HepG2 (cell line): ENCODE data around the gene NFILZ. TPM values are rescaled to one million over a fixed set of nuclear protein-coding genes. Genes with fewer than 3 reads are reported as not detected.

Experiments used
- ATAC-seq: fragments of 200-7000 bp; cut with Tn5 transposase; 3 replicates; pipeline ENCODE4 v1.9.1; 2020; ENCODE audit warnings: mild to moderate bottlenecking, moderate library complexity
- BruUV-seq: library from RNA; stranded (reverse); fragments of 400-500 nt; replicated peaks from 2 replicates; lab custom pipeline; 2021; lab: Mats Ljungman, UMichigan
- CTCF ChIA-PET: fragments of 300-600 bp; formaldehyde crosslinking; extraction: SDS; loops from one replicate; lab custom pipeline; 2021; ENCODE audit warnings: low total read pairs, inconsistent platforms, low intra/inter-chr PET ratio; lab: Yijun Ruan, JAX
- POLR2A ChIA-PET: fragments of 350-600 bp; sonication (Branson Sonifier 250); formaldehyde crosslinking; loops from one replicate; lab custom pipeline; 2020; ENCODE audit warnings: antibody characterized with exemption, inconsistent platforms; lab: Yijun Ruan, JAX
- DNase-seq: peaks from one replicate; pipeline ENCODE4 v3.0.0-alpha.2; 2015; ENCODE audit warnings: low spot score
- FAIRE-seq: peaks from 3 replicates; lab custom pipeline; 2011; peaks lifted over from hg19 to GRCh38; lab: Jason Lieb, UNC
- H2AFZ ChIP-seq: one replicate; pipeline ENCODE4 v1.6.1; 2011; ENCODE audit warnings: low read length, inconsistent platforms
- H3K27ac ChIP-seq: fragments of 300-600 bp; 3 replicates; pipeline ENCODE4 v1.8.0; 2011; ENCODE audit warnings: mixed run types, mild to moderate bottlenecking, mixed read lengths, low read length, inconsistent platforms; ENCODE audit not compliant: insufficient read depth; ENCODE audit errors: extremely low read length
- H3K27me3 ChIP-seq, 2 experiments: fragments of 200-600 bp in 1 of 2; 2 replicates in 1 of 2; 3 replicates in 1 of 2; pipeline versions ENCODE4 v1.6.0 to v1.8.0; 2011; ENCODE audit warnings: low read length in 2 of 2, mild to moderate bottlenecking in 2 of 2, moderate library complexity in 2 of 2, inconsistent platforms in 1 of 2; ENCODE audit not compliant: insufficient read depth in 2 of 2, control insufficient read depth in 1 of 2
- H3K36me3 ChIP-seq, 2 experiments: fragments of 200-600 bp in 1 of 2; replicated peaks in 1 of 2; 2 replicates in 1 of 2; 3 replicates in 1 of 2; pipeline versions ENCODE4 v1.5.1 to v1.8.0; 2011; ENCODE audit warnings: low read length in 2 of 2, inconsistent platforms in 1 of 2; ENCODE audit not compliant: insufficient read depth in 2 of 2, control insufficient read depth in 1 of 2
- H3K4me1 ChIP-seq: 2 replicates; pipeline ENCODE4 v1.5.1; 2012; ENCODE audit warnings: low read length, inconsistent platforms; ENCODE audit not compliant: insufficient read depth
- H3K4me2 ChIP-seq: 2 replicates; pipeline ENCODE4 v1.6.0; 2011; ENCODE audit warnings: low read depth, low read length, inconsistent platforms
- H3K4me3 ChIP-seq, 3 experiments: fragments of 200-600 bp in 1 of 3; sonication (generic), shearing (Covaris generic) in 1 of 3; replicated peaks in 1 of 3; 2 replicates each; pipeline ENCODE4 v1.5.1; 2011 to 2016; ENCODE audit warnings: low read length in 3 of 3, inconsistent platforms in 2 of 3, low read depth in 2 of 3, mild to moderate bottlenecking in 2 of 3, control low read depth in 1 of 3, mixed read lengths in 1 of 3; ENCODE audit not compliant: insufficient read depth in 1 of 3
- H3K79me2 ChIP-seq: one replicate; pipeline ENCODE4 v1.6.1; 2011; ENCODE audit warnings: low read length, inconsistent platforms; ENCODE audit not compliant: insufficient read depth
- H3K9ac ChIP-seq: 2 replicates; pipeline ENCODE4 v1.6.0; 2011; ENCODE audit warnings: mild to moderate bottlenecking, low read depth, low read length, inconsistent platforms; ENCODE audit not compliant: insufficient read depth
- H3K9me3 ChIP-seq: 2 replicates; pipeline ENCODE4 v1.5.1; 2012; ENCODE audit warnings: mild to moderate bottlenecking, low read length
- H4K20me1 ChIP-seq: 2 replicates; pipeline ENCODE4 v1.6.0; 2011; ENCODE audit warnings: inconsistent platforms, mild to moderate bottlenecking, low read length, moderate library complexity; ENCODE audit not compliant: insufficient read depth
- HMG20B ChIP-seq: conservative IDR thresholded peaks from 2 replicates; pipeline ENCODE4 v1.6.1; 2016; ENCODE audit warnings: missing genetic modification reagents, missing compliant biosample characterization
- LCORL ChIP-seq, 2 experiments: fragments of 450-650 bp in 1 of 2; sonication (generic) in 1 of 2; formaldehyde crosslinking in 1 of 2; IDR thresholded peaks; 2 replicates each; pipeline versions ENCODE4 v1.5.0 to v1.6.1; 2017 to 2020; ENCODE audit warnings: antibody characterized with exemption in 1 of 2, missing genetic modification reagents in 1 of 2
- MZF1 ChIP-seq: sonication (generic); formaldehyde crosslinking; IDR thresholded peaks from 2 replicates; pipeline ENCODE4 v1.8.1; 2023; ENCODE audit warnings: mild to moderate bottlenecking, missing genetic modification reagents, borderline replicate concordance
- SMAD9 ChIP-seq: sonication (generic); formaldehyde crosslinking; IDR thresholded peaks from 2 replicates; pipeline ENCODE4 v1.5.1; 2020; ENCODE audit warnings: mild to moderate bottlenecking, missing genetic modification reagents
- SOX13 ChIP-seq, 3 experiments: fragments of 450-650 bp in 1 of 3; sonication (generic) in 1 of 3; formaldehyde crosslinking in 1 of 3; IDR thresholded peaks in 2 of 3; conservative IDR thresholded peaks in 1 of 3; 2 replicates each; pipeline versions ENCODE4 v1.5.0 to v1.6.1; 2016 to 2020; ENCODE audit warnings: antibody characterized with exemption in 1 of 3, mild to moderate bottlenecking in 1 of 3, missing compliant biosample characterization in 1 of 3, missing genetic modification reagents in 1 of 3, moderate library complexity in 1 of 3
- TBL1XR1 ChIP-seq: fragments of 150-350 bp; IDR thresholded peaks from 2 replicates; pipeline ENCODE4 v1.6.1; 2014; ENCODE audit warnings: borderline replicate concordance, low read length; ENCODE audit not compliant: partially characterized antibody
- ZNF550 ChIP-seq: sonication (generic); formaldehyde crosslinking; IDR thresholded peaks from 2 replicates; pipeline ENCODE4 v1.4.0; 2020; ENCODE audit warnings: mild to moderate bottlenecking, missing genetic modification reagents, borderline replicate concordance
- ZNF558 ChIP-seq: sonication (generic); formaldehyde crosslinking; IDR thresholded peaks from 2 replicates; pipeline ENCODE4 v1.9.0; 2022; ENCODE audit warnings: mild to moderate bottlenecking, missing genetic modification reagents, borderline replicate concordance
- WGBS: methylation state at CpG from one replicate; pipeline ENCODE4 v1.1.6; 2017; ENCODE audit warnings: low lambda C conversion rate; 5-methylcytosine and 5-hydroxymethylcytosine counted together
- in situ Hi-C: cut with HindIII; loops from 2 replicates; pipeline ENCODE4 v1.10.0; 2017; ENCODE audit warnings: low pct_unique_long_range_greater_than_20kb; ENCODE audit not compliant: extremely low pct_ligation_motif_present
- intact Hi-C: fragments of 100-400 bp; cut with micrococcal nuclease; formaldehyde crosslinking; loops from one replicate; pipeline ENCODE4 v1.10.0; 2022; ENCODE audit not compliant: unreplicated experiment
- polyA plus RNA-seq, 8 experiments: library from polyadenylated mRNA; depleted of rRNA in 3 of 8; stranded (reverse) in 7 of 8; unstranded in 1 of 8; fragments of >200 nt; fragmentation: Illumina TruSeq in 4 of 8; extraction: Trizol in 4 of 8; gene quantifications; 2 replicates each; pipeline versions ENCODE4 v1.2.1 to v1.2.3, GENCODE V29; 2011 to 2016; ENCODE audit warnings: low read depth in 4 of 8, missing spikeins in 1 of 8, mixed read lengths in 1 of 8; ENCODE audit not compliant: insufficient read depth in 1 of 8
- total RNA-seq, 5 experiments: library from RNA; depleted of rRNA; stranded (reverse); fragments of >200 nt; fragmentation: Illumina TruSeq; extraction: Trizol; gene quantifications; 2 replicates each; pipeline ENCODE4 v1.2.3, GENCODE V29; 2016; ENCODE audit warnings: low read depth in 1 of 5
- TF ChIP-seq, protein P1 (sequence below): sonication (generic); formaldehyde crosslinking; IDR thresholded peaks from 2 replicates; pipeline ENCODE4 v1.9.0; 2021; ENCODE audit warnings: missing genetic modification reagents, mild to moderate bottlenecking, borderline replicate concordance
- TF ChIP-seq, protein P2 (sequence below): sonication (generic); formaldehyde crosslinking; IDR thresholded peaks from 2 replicates; pipeline ENCODE4 v1.9.0; 2021; ENCODE audit warnings: missing genetic modification reagents, borderline replicate concordance
- TF ChIP-seq, protein P3 (sequence below): sonication (generic); formaldehyde crosslinking; IDR thresholded peaks from 2 replicates; pipeline ENCODE4 v1.5.0; 2020; ENCODE audit warnings: missing genetic modification reagents, mild to moderate bottlenecking, borderline replicate concordance
- TF ChIP-seq, protein P4 (sequence below): sonication (generic); formaldehyde crosslinking; IDR thresholded peaks from 2 replicates; pipeline ENCODE4 v1.4.0; 2020; ENCODE audit warnings: mild to moderate bottlenecking, missing genetic modification reagents, borderline replicate concordance

The NFILZ gene
- total and polyA plus RNA-seq, 2 of the 13 experiments (the other 11 are each of a cell fraction or from before 2014, with no cell fraction given) = not detected

DNA sequence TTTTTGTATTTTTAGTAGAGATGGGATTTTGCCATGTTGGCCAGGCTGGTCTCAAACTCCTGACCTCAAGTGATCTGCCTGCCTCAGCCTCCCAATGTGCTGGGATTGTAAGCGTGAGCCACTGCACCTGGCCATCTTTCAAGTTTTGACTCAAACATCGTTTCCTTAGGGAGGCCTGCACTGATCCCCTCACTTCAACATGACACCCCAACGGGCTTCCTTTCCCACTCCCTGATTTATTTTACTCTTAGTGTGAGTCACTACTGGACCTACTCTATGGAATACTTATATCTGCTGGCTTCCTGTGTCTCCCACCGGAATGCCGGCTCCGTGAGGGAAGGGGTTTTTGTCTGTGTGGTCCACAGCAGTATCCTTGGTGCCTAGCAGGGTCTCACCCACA lies 15.4 kb upstream of the NFILZ start:
- ATAC-seq = no peak
- ChIA-PET POLR2A (interaction anchor here (0.9 kb wide), 1 partner anchor 89 kb away, joined by 3 read pairs; no protein-coding TSS in a partner anchor), CTCF (interaction anchor here (0.7 to 4.3 kb wide), 5 partner anchors 23 to 79 kb away, joined by 3 to 45 read pairs (median 3); no protein-coding TSS in a partner anchor)
- BruUV-seq = no TSS peak
- Histone ChIP-seq H3K9me3 (no peaks in the 10 kb centered on the region), H3K79me2 (no peaks in the 10 kb centered on the region), H3K4me3 (no peak overlapping the region), H3K4me2 (no peak overlapping the region), H3K4me1 (peaks cover 25% of the 10 kb centered on the region), H3K9ac (no peak overlapping the region), H4K20me1 (no peaks in the 10 kb centered on the region), H2AFZ (no peak overlapping the region), H3K27ac (no peak overlapping the region), H3K36me3 (no peaks in the 10 kb centered on the region), H3K27me3 (peaks cover 0 to 3% of the 10 kb centered on the region in 2 experiments; a peak in 2 of 5 replicates)
- 42% methylated on average over 6 of the region's 6 CpGs for WGBS
- no peak for FAIRE-seq
- no peak for DNase-seq
- in situ Hi-C loops = no loop called here
- intact Hi-C loops = loop anchor here (1.0 kb wide), 2 partner anchors 27 to 79 kb away; no protein-coding TSS in a partner anchor
- TF ChIP-seq SMAD9 (CRISPR knock-in tag) (no peak), HMG20B (CRISPR knock-in tag) (no peak), TBL1XR1 (no peak), SOX13 (IDR thresholded peaks at IDR 0.05) (no peak), SOX13 (CRISPR knock-in tag; conservative IDR thresholded peaks at IDR 0.05 in 1 of 2, IDR thresholded peaks at IDR 0.05 in 1 of 2) (no peak), ZNF558 (CRISPR knock-in tag) (no peak), ZNF550 (no peak), LCORL (IDR thresholded peaks at IDR 0.05) (no peak), LCORL (CRISPR knock-in tag; IDR thresholded peaks at IDR 0.05) (no peak), MZF1 (CRISPR knock-in tag) (no peak)
- TF ChIP-seq, protein P1, sequence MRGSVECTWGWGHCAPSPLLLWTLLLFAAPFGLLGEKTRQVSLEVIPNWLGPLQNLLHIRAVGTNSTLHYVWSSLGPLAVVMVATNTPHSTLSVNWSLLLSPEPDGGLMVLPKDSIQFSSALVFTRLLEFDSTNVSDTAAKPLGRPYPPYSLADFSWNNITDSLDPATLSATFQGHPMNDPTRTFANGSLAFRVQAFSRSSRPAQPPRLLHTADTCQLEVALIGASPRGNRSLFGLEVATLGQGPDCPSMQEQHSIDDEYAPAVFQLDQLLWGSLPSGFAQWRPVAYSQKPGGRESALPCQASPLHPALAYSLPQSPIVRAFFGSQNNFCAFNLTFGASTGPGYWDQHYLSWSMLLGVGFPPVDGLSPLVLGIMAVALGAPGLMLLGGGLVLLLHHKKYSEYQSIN (CRISPR knock-in tag) = no peak
- TF ChIP-seq, protein P2, sequence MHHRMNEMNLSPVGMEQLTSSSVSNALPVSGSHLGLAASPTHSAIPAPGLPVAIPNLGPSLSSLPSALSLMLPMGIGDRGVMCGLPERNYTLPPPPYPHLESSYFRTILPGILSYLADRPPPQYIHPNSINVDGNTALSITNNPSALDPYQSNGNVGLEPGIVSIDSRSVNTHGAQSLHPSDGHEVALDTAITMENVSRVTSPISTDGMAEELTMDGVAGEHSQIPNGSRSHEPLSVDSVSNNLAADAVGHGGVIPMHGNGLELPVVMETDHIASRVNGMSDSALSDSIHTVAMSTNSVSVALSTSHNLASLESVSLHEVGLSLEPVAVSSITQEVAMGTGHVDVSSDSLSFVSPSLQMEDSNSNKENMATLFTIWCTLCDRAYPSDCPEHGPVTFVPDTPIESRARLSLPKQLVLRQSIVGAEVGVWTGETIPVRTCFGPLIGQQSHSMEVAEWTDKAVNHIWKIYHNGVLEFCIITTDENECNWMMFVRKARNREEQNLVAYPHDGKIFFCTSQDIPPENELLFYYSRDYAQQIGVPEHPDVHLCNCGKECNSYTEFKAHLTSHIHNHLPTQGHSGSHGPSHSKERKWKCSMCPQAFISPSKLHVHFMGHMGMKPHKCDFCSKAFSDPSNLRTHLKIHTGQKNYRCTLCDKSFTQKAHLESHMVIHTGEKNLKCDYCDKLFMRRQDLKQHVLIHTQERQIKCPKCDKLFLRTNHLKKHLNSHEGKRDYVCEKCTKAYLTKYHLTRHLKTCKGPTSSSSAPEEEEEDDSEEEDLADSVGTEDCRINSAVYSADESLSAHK = no peak
- TF ChIP-seq, protein P3, sequence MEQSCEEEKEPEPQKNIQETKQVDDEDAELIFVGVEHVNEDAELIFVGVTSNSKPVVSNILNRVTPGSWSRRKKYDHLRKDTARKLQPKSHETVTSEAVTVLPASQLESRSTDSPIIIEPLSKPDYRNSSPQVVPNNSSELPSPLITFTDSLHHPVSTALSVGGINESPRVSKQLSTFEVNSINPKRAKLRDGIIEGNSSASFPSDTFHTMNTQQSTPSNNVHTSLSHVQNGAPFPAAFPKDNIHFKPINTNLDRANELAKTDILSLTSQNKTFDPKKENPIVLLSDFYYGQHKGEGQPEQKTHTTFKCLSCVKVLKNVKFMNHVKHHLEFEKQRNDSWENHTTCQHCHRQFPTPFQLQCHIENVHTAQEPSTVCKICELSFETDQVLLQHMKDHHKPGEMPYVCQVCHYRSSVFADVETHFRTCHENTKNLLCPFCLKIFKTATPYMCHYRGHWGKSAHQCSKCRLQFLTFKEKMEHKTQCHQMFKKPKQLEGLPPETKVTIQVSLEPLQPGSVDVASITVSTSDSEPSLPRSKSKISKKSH (CRISPR knock-in tag) = no peak
- TF ChIP-seq, protein P4, sequence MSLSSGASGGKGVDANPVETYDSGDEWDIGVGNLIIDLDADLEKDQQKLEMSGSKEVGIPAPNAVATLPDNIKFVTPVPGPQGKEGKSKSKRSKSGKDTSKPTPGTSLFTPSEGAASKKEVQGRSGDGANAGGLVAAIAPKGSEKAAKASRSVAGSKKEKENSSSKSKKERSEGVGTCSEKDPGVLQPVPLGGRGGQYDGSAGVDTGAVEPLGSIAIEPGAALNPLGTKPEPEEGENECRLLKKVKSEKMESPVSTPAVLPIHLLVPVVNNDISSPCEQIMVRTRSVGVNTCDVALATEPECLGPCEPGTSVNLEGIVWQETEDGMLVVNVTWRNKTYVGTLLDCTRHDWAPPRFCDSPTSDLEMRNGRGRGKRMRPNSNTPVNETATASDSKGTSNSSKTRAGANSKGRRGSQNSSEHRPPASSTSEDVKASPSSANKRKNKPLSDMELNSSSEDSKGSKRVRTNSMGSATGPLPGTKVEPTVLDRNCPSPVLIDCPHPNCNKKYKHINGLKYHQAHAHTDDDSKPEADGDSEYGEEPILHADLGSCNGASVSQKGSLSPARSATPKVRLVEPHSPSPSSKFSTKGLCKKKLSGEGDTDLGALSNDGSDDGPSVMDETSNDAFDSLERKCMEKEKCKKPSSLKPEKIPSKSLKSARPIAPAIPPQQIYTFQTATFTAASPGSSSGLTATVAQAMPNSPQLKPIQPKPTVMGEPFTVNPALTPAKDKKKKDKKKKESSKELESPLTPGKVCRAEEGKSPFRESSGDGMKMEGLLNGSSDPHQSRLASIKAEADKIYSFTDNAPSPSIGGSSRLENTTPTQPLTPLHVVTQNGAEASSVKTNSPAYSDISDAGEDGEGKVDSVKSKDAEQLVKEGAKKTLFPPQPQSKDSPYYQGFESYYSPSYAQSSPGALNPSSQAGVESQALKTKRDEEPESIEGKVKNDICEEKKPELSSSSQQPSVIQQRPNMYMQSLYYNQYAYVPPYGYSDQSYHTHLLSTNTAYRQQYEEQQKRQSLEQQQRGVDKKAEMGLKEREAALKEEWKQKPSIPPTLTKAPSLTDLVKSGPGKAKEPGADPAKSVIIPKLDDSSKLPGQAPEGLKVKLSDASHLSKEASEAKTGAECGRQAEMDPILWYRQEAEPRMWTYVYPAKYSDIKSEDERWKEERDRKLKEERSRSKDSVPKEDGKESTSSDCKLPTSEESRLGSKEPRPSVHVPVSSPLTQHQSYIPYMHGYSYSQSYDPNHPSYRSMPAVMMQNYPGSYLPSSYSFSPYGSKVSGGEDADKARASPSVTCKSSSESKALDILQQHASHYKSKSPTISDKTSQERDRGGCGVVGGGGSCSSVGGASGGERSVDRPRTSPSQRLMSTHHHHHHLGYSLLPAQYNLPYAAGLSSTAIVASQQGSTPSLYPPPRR = no peak
